Measurements from ENCODE around the gene C13orf42.
A peak's percentile ranks its signal among the peaks of the same experiment; 100 is the strongest.
"Not testable (repeated sequence)": the region's sequence is repeated elsewhere in the genome, so short reads cannot be mapped to it uniquely, and the experiment has no call there.

C13orf42 gene

DNA sequence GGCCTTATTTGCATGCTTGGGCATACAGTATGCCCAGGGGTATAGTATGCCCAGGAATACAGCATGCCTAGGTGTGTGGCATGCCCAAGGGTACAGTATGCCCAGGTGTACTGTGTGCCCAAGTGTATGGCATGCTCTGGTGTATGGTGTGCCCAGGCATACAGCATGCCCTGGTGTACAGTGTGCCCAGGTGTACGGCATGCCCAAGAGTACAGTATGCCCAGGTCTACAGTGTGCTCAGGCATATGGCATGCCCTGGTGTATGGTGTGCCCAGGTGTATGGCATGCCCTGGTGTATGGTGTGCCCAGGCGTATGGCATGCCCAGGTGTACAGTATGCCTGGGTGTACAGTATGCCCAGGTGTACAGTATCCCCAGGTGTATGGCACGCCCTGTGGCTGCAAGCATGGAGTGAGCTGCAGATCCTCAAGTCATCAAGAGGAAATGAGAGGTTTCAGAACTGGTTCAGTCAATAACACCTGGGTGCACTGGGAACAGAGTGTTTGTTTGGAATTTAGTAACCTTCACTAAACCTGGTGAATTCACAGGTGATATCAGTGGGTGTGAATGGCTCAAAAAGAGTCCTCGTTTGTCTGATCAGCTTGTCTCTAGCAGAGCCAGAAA, 7.8 kb upstream of the C13orf42 start:
- DNase-seq: no peak

- DNase-seq: no peak
Observed at GRCh38 chr13:51113969-51114368, 2.9 kb upstream of the C13orf42 start.

- DNase-seq: no peak
Observed at GRCh38 chr13:51113186-51113881, 2.3 kb upstream of the C13orf42 start.

GRCh38 chr13:51112771-51113170, 1.7 kb upstream of the C13orf42 start:
- DNase-seq: no peak

DNA sequence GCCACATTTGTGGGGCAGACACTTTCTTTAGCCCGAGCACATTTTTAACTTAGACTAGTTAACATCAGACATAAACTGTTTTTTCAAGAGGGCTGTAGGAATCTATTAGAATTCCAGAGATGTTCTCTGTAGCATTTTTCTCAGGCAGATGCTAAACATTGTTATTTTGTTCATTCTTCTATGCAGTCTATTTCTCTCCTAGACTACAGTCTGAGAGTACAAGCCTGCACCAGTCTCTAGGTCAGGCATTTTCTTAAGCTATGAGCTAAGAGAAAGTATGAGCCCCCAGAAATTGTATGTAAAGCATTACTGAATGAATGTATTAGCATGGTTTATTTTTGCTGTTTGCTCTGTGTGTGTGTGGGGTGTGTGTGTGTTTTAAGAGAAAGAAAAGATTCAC, 923 bp upstream of the C13orf42 start:
- DNase-seq: no peak

DNA sequence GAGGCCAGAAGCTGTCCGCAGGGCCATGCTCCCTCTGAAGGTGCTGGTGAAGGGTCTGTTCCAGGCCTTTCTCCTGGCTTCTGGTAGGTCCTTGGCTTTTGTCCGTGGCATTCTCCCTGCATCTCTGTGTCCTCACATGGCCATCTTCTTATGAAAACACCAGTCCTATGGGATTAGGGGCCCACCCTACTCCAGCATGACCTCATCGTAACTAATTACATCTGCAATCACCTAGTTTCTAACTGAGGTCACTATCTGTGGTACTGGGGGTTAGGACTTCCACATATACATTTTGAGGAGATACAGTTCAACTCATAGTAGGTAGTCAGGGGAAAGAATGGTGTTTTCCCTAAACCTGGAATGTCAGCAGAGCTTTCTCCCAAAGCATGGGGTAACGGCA, 3.1 kb downstream of the C13orf42 start:
- no peak for DNase-seq

GRCh38 chr13:51105046-51105445, 6.0 kb downstream of the C13orf42 start:
- no peak for DNase-seq

- no peak for DNase-seq
Observed at GRCh38 chr13:51101636-51102235, 9.3 kb downstream of the C13orf42 start.

DNA sequence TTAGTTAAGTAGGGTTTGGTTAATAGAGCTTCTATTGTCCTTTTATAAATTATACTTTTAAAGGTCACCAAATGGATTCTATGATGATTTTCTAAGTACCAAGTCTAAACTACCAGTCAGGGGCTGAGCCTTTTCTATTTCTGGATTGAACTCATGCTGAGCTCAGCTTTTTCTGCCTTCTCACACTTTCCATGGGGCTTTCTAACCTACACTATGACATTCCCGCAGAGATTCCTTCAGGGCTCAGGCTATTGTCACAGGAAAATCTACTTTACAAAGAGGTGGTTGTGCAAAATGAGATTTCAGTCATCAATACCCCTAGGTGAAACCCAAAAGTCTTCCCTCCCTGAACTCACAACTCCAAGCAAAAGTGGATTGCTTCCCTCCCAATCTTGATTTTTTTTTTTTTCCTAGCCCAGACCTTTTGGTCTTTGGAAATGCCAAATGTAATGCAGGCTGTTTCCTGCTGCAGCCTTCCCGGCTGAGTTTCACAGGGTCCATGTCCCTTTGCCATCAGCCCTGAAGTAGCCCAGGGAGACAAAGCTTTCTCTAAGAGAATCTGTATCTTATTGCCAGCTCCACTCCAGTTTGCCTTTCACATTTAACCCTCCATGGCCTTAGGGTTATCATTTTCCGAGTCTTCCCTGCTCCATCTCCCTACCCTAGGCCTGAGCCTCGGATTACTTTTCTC, 13.6 kb downstream of the C13orf42 start:
- DNase-seq: no peak

DNA sequence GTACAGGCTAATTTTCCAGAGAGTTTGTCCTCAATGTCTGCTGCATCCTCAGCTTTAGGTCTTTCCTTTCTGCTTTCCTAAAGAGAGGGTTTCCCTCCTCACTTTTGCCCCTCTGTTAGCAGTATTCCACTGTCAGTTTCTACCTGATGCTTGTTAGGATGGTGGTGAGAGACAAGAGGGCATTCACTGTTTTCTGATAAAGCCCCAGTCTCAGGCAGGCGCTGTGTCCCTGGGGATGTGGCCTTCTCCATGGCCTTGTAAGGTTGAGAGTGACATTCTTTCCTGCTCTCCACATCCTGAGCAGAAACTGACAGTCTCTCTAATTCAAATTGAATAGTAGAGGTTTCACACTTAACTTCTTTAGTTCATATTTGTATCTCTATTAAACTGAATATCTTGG, 14.9 kb downstream of the C13orf42 start:
- no peak for DNase-seq

DNA sequence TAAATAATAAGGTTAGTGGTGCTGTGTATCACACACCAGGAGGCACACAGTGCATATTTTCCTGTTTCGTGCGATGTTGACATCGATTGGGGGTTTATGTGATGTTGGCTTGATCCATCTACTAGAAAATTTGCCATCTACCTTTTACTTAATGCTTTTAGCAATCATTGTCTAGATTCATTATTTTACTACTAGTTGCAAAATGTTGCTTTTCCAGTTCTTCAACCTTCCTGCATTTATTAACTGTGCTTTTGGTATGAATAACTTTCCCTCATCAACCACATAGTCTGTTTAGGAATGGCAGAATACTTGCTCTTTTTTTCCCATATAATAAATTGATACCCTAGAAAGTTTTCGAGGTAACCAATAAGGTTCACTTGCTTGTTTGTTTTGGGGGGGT, 17.5 kb downstream of the C13orf42 start:
- DNase-seq: no peak

DNA sequence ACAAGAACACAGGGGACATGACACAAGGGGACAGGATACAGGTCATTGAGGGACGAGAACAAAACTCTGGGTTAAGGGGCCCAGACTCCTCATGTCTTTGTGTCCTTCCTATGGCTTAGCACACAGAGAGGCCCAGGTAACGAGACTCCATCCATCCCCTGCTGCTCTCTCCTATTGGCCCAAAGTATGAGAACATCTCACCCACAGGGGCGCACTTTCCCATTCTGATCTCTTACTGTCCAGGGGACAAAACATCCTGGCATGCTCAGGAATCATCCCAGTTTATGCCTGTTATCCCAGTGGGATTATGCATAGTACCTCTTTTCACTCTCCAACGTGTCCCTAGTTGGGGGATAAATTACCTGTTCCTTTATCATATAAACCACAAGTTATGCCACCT, 19.2 kb downstream of the C13orf42 start:
- no peak for DNase-seq

DNA sequence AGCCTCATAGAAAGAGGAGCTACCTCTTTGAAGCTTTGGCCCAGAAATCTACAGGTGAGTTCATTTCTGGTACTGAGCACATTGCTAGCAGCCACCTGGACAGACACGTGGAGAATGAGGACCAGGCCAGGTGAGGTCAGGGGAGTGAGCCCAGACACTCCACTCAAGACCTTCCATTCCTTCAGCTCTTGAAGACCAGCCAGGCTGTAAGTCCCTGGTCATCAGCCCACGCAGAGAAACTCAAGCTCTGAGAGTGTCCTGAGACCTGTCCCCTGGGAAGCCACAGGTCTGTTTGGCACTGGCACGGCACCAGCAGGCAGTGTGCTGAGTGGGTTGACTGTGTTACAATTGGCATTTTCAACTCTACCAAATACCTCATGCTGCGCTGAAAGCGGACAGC, 27.4 kb downstream of the C13orf42 start:
- DNase-seq: no peak

DNA sequence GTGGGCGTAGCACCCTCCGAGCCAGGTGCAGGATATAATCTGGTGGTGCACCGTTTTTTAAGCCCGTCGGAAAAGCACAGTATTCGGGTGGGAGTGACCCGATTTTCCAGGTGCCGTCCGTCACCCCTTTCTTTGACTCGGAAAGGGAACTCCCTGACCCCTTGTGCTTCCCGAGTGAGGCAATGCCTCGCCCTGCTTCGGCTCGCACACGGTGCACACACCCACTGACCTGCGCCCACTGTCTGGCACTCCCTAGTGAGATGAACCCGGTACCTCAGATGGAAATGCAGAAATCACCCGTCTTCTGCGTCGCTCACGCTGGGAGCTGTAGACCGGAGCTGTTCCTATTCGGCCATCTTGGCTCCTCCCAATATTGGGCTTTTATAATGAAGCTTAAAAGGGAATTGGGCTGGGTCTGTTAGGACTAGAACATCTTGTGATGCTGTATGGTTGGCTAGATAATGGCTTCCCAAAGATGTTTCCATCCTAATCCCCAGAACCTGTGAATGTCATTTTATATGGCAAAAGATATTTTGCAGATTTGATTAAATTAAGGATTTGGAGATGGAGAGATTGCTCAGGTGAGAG, 30.5 kb downstream of the C13orf42 start:
- not testable (repeated sequence) for DNase-seq

- no peak for DNase-seq
Observed at GRCh38 chr13:51071493-51071892, 39.6 kb downstream of the C13orf42 start.

DNA sequence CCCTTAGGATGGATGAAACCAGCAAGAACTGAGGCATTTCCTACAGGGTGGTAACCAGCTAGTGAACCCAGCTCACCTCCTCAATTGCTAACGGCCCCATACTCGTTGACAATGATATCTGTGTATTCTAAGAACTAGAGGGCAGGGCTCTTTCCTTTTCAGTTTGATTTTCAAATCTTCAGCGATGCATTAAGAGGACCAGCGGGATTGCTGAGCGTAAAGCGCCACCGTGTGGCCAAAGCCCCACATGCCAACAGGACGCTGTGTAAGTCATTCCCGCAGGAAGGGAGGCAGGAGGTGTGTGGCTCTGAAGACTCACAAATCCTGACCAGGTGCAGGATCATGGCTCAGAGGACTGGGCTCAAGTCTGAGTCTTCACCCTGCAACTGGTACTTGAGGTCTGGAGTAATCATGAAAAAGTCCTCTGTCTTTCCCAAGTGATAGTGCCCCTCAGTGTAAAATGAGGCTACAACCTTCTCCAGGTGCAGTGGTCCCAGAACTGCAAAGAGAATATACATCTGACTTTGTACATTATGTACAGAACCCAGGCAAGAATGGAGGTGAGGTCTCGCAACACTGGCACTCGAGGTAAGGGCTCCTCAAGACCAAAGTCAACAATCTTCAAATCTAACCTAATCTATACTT, 40.9 kb downstream of the C13orf42 start:
- peak; percentile 49 for DNase-seq

DNA sequence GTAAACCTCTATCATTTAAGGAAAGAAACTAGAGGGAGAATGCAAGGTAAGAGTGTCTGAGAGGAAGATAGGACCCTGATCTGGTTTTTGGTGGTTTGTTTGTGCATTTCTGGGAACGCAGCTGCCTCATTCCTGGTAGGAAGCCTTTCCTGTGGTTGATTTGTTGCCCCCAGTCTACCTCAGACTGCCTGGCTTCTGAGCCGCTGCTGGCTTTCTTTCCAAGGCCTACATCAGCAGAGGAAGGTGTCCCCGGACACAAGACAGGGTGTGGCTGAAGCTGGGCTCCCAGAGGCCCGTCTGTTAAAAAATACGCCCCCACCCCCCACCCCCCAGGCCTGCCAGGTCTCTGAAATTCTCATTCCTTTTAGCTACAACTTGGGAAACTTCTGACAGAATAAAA, 42.6 kb downstream of the C13orf42 start:
- no peak for DNase-seq

DNA sequence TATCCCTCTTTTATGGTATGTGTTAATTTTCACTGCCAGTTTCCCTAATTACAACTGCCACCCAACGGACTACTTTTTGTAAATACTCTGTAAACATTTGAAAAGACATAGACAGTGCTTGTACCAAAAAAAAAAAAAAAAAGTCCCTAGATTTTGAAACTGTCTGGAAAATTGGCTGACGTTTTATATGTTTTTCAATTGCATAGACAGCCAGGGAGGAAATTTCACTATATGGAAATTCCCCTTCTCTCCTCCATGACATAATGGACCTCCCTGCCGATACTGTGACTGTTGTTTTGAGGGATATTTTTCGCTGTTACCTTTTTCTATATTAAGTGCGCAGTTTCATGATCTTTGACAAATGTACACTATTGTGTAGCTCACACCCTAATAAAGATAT, 43.4 kb downstream of the C13orf42 start:
- DNase-seq: no peak

- DNase-seq: no peak
Observed at GRCh38 chr13:51067210-51067701, 43.8 kb downstream of the C13orf42 start.

DNA sequence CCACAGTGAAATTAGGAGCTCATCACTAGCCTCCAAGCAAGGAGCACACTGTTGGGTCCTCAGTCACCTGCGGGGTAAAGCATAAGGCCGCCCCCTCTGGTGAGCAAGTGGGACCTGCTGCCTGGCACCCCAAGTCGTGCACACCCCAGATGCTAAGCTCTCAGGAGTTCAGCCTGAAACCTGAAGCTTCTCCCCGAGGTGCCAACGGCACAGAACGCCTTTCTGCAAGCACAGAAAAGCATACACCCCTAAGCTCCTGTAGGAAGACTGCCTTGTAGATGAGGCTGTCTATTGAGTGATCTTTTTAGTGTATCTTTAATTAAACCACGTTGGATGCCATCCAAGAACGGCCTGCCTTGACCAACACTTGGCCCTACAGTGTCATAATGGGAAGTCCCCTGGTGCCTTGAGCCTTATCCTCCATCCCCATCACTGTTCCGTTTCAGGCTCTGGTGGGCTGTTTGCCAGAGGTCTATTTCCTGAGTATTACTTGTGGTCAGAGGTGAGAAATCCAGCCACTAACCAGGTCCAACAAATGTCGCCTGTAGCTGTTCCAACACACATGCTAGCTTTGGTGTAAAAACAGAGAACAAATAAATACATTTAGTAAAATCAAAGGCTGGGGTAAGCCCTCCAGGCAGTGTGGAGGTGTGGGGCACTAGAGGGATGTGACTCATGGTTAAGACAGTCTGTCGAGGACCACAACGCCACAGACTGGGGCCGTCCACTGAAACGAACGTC, 44.8 kb downstream of the C13orf42 start:
- DNase-seq: no peak

GRCh38 chr13:51065372-51066090, 45.5 kb downstream of the C13orf42 start:
- no peak for DNase-seq
